Measurements from ENCODE around the gene CBR3.

DNA sequence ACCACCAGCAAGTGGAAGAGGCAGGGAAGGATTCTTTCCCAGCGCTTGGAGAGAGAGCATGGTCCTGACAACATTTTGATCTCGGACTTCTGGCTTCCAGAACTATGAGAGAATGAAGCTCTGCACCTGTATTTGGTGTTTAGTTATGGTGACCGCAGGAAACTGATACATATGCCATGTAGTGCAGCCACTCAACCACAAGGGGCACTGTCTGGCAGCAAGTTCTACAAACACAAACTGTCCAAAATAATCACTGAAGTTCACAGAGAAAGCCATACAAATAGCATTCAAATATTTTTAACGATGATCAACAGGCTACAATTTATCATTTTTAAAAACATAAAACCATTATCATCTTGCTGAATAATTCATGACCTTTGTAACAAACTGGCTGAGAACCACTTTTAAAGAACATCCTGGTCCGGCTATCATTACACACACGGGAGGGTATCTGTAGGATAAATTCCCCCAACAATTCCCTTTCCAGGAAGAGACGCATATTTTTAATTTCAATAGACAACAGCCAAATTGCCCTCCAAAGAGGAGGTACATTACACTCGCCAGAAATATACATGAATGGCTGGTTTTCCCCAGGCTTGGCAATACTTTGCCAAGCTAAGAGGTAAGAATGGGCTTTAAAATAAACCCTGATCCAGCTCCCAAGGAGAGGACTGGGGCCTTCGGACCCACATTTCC, 9.2 kb upstream of the CBR3 start:
- TF ChIP-seq CTCF (IDR thresholded peaks at IDR 0.05 in 4 of 5, conservative IDR thresholded peaks at IDR 0.05 in 1 of 5) (peak; percentile 58 to 89 (median 66)), POLR2A (IDR thresholded peaks at IDR 0.05) (no peak)
